GM19099 (cell line): ENCODE measurements around the gene AK5.

Source experiments
- POLR2A ChIP-seq: IDR thresholded peaks from 3 replicates; pipeline ENCODE4 v1.6.1; 2011; ENCODE audit warnings: low read depth; ENCODE audit not compliant: insufficient read length; ENCODE audit errors: extremely low read depth

Gene AK5

DNA sequence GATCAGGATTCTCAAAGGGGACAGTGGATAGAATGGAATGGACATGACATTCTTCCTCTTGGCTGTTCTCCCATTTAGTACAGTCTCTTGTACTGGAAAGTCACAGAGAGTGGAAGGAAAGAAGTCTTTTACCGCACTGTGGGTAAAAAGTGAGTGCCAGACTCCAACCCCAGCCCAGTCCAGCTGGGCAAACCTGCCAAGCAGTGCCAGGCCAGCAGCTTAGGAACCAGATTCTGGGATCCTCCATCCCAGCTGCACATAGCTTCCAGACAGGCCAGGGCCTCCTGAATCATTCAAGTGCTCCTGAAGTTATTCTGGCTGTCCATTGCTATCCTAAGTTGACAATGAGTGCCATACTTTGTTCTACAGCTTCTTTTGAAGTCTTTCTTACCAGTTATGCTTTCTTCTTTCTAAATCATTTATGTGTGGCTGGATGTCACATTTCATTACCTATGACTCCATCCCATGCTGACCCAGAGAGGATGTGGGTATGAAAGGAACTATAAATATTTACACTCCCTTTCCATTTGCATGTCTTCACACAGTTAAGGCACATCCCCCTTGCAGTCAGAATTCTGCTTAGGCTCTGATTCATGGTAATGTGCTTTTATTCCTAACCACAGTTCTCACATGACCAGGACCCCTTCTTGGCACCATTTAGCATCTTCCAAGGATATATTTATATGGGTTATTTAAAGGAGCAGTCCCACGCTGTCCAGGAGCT lies 88.9 kb downstream of the AK5 start:
- no peak for TF ChIP-seq POLR2A

DNA sequence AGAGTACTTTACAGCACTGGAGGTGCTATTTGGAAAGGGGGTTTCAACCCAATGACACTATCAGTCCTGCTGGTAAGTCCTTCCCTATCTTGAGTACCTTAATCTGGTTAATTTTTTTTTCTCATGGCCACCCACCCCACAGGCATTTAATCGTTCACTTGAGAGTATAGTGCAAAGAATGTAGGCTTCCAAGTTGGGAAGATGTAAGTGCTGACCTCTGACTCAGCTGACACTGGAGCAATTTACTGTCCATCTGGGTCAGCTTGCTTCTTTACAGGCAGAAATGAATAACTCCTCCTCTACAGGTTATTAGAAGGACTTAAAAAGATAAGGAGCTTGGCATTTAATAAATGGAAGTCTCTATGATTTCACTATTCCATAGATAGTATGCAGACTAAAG lies 89.6 kb downstream of the AK5 start:
- no peak for TF ChIP-seq POLR2A

DNA sequence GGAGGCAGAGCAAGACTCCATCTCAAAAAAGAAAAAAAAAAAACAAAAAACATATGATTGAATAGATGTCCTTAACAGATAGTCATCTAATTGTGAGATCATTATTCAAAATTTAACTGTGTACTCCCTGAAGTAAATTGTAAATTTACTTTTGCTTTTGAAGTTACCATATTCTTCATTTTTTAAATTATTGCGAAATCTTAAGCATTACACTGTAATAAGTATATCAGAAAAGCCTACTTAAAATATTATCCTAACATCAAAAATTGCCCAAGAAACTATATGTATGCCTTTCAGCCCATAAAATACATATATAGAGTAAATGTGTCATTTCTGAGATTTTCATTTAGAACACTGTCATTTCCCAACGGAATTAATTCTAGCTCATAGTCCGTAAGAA lies 91.9 kb downstream of the AK5 start:
- TF ChIP-seq POLR2A = no peak

DNA sequence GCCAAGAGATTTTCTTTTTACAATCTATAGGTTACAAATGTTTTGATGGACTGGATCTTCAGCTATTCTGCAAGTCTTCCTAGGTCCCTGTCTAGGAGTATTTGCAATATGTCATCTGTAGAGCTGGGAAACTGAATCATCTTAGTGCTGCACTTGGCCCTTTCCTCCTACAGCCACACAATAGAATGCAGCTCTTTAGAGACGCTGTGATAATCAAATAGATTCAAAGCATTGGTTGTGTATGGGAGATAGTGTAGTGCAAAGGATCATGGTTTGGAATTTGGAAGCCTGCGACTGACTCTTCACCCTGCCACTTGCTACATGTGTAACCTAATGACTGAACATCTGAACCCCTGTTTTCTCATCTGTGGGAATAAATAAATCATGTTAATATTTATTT lies 93.7 kb downstream of the AK5 start:
- TF ChIP-seq POLR2A = no peak

DNA sequence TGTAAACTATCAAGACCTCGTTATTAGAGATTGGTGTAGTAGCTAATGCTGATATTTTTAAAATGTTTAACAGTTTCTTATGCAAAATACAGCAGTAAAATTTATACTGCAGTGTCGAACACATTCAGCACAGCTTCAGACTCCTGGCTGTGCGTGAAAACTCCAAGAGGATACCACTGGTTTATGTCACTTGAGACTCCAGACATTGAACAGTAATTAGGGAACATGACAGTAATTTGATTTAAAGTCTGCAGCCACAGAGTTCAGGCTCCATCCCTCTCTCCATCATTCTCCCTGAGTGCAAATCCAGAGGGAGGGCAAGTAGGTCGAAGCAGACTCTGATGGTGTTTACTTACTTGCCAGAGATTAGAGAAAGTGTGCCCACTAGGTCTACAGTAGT lies 94.2 kb downstream of the AK5 start:
- TF ChIP-seq POLR2A = no peak

- TF ChIP-seq POLR2A = no peak
Measured at GRCh38 chr1:77378723-77379535, 97.1 kb downstream of the AK5 start.

- no peak for TF ChIP-seq POLR2A
Measured at GRCh38 chr1:77382366-77382765, 100.5 kb downstream of the AK5 start.

DNA sequence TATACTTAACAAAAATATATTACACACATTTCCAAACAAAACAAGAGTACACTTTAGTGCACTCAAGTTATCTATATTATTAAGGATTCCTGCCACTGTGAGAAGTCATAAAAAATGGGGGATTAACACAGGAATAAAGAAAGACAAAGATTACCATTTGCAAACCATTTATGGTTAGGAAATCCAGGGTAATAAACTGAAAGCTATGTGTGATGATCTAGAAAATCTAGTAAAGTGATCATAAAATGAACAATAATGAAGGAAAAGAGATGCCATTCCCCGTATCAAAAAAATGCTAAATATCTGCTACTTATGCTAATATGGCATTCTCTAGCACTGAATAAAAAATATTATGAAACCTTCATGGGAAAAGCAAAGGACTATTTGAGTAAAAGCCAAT lies 101.4 kb downstream of the AK5 start:
- TF ChIP-seq POLR2A = no peak

- no peak for TF ChIP-seq POLR2A
Measured at GRCh38 chr1:77385551-77385950, 103.7 kb downstream of the AK5 start.

- TF ChIP-seq POLR2A = no peak
Measured at GRCh38 chr1:77386276-77386675, 104.5 kb downstream of the AK5 start.

GRCh38 chr1:77387553-77387952 lies 105.7 kb downstream of the AK5 start:
- TF ChIP-seq POLR2A = no peak

- TF ChIP-seq POLR2A = no peak
Measured at GRCh38 chr1:77388661-77389060, 106.8 kb downstream of the AK5 start.

DNA sequence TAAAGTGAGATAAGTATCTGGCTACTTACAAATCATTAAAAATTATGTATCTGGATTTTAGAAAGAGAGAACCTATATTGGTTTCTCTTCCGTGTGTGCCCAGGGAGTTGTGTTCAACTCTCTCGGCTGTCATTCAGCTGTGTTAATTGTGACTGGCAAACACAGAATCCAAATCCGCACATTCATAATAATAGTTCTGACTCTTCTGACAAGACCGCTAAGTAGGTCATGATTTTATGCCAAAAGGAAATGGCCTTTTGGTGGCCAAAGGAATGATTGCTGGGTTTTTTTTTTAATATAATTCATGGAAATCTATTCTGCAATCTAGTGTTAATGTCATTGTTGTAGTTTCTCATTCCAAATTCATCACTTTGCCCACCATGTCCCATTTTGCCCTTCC lies 110.7 kb downstream of the AK5 start:
- TF ChIP-seq POLR2A = no peak

DNA sequence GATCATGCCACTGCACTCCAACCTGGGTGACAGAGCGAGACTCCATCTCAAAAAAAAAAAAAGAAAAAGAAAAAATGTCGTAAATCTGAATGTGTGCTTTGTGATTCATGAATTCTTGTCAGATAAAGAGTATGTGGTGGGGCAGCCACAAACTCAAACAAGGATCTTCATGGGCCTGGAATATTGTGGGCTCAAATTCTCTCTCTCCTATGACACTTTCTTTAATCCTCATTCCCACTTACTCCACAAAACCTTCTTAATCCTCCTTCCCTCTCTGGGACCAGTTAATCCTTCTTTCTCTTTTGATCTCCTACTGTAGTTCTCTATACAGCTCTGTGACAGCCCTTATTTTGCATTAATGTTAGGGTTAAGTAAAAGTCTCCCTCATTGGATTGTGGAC lies 112.3 kb downstream of the AK5 start:
- TF ChIP-seq POLR2A = no peak

DNA sequence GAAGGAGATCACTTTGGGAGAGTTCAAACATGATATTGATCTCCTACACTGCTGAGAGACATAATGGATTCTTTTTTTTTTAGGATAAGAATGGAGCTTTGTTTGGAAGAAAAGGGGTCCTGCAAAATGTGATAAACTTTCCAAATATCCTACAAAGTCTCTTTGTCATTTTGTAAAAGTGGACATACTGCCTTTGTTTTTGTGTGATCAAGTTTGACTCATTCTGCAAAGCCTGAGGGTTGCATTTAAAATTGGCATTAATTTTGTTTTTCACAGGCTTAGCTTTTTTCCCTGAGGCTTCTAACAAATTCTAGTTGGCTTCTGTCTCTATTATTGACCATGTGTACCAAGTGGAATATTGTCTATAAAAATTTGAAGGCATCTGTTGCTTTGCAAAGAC lies 113.2 kb downstream of the AK5 start:
- TF ChIP-seq POLR2A = no peak

GRCh38 chr1:77398152-77398551 lies 116.3 kb downstream of the AK5 start:
- TF ChIP-seq POLR2A = no peak
